Measurements from ENCODE around the gene PIP5K1C. TPM values are rescaled to one million over a fixed set of nuclear protein-coding genes. Genes with fewer than 3 reads are reported as not detected.

The PIP5K1C gene
- total RNA-seq, 1 donor from 2014 or later, result 65.8 TPM

DNA sequence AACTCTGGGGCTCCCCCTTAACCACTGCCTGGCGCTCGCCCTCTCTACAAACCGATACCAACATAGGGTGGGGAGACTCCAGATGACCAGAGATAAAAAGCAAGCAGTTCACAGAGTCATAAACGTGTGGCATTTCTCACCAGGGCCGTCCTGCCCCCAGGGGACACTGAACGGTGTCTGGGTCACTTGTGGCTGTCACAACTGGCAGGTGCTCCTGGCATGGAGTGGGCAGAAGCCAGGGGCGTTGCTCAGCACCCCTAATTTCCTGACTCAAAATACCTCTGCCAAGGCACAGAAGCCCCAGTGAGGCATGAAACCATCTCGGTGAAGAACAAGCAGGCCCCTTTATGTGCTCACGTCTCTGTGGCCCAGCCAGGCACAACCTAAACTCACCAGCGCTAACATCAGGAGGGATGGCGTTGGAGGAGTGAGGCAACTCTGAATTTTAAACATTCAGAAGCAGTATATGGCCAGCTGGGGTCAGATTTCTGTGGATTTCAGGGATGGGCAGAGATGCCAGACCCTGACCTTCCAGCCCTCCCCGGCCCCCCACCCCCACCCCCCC is 1.8 kb downstream of the PIP5K1C start:
- Mint-ChIP-seq H3K4me3 (ENCODE audit: unreplicated experiment) (peak overlapping the region; percentile 67), H3K4me1 (ENCODE audit: unreplicated experiment) (peaks cover 3% of the 10 kb centered on the region), H3K27ac (ENCODE audit: unreplicated experiment) (no peak overlapping the region), H3K36me3 (ENCODE audit: low read depth, unreplicated experiment) (no peaks in the 10 kb centered on the region), H3K27me3 (ENCODE audit: unreplicated experiment) (peaks cover 4% of the 10 kb centered on the region), H3K9me3 (ENCODE audit: unreplicated experiment) (no peaks in the 10 kb centered on the region)
- DNase-seq (ENCODE audit: low spot score), result no peak
- TF ChIP-seq, protein P1, sequence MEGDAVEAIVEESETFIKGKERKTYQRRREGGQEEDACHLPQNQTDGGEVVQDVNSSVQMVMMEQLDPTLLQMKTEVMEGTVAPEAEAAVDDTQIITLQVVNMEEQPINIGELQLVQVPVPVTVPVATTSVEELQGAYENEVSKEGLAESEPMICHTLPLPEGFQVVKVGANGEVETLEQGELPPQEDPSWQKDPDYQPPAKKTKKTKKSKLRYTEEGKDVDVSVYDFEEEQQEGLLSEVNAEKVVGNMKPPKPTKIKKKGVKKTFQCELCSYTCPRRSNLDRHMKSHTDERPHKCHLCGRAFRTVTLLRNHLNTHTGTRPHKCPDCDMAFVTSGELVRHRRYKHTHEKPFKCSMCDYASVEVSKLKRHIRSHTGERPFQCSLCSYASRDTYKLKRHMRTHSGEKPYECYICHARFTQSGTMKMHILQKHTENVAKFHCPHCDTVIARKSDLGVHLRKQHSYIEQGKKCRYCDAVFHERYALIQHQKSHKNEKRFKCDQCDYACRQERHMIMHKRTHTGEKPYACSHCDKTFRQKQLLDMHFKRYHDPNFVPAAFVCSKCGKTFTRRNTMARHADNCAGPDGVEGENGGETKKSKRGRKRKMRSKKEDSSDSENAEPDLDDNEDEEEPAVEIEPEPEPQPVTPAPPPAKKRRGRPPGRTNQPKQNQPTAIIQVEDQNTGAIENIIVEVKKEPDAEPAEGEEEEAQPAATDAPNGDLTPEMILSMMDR (IDR thresholded peaks at IDR 0.05; ENCODE audit: unreplicated experiment), result no peak

GRCh38 chr19:3697671-3698385 is 2.4 kb downstream of the PIP5K1C start:
- Mint-ChIP-seq H3K27ac (ENCODE audit: unreplicated experiment) (no peak overlapping the region), H3K36me3 (ENCODE audit: low read depth, unreplicated experiment) (no peaks in the 10 kb centered on the region), H3K4me1 (ENCODE audit: unreplicated experiment) (peaks cover 3% of the 10 kb centered on the region), H3K27me3 (ENCODE audit: unreplicated experiment) (peaks cover 4% of the 10 kb centered on the region), H3K4me3 (ENCODE audit: unreplicated experiment) (peak overlapping the region; percentile 67), H3K9me3 (ENCODE audit: unreplicated experiment) (no peaks in the 10 kb centered on the region)
- DNase-seq (ENCODE audit: low spot score), result no peak
- TF ChIP-seq, protein P1 (IDR thresholded peaks at IDR 0.05; ENCODE audit: unreplicated experiment), result no peak

- H3K9me3 Mint-ChIP-seq (ENCODE audit: unreplicated experiment), result no peaks in the 10 kb centered on the region
- peaks cover 3% of the 10 kb centered on the region for H3K4me1 Mint-ChIP-seq (ENCODE audit: unreplicated experiment)
- H3K27me3 Mint-ChIP-seq (ENCODE audit: unreplicated experiment), result peaks cover 4% of the 10 kb centered on the region
- no peak overlapping the region for H3K4me3 Mint-ChIP-seq (ENCODE audit: unreplicated experiment)
- TF ChIP-seq, protein P1 (IDR thresholded peaks at IDR 0.05; ENCODE audit: unreplicated experiment), result no peak
- H3K27ac Mint-ChIP-seq (ENCODE audit: unreplicated experiment), result peak overlapping the region; percentile 13
- DNase-seq (ENCODE audit: low spot score), result no peak
- H3K36me3 Mint-ChIP-seq (ENCODE audit: low read depth, unreplicated experiment), result no peaks in the 10 kb centered on the region
Measured at GRCh38 chr19:3697094-3697493, 3.2 kb downstream of the PIP5K1C start.

DNA sequence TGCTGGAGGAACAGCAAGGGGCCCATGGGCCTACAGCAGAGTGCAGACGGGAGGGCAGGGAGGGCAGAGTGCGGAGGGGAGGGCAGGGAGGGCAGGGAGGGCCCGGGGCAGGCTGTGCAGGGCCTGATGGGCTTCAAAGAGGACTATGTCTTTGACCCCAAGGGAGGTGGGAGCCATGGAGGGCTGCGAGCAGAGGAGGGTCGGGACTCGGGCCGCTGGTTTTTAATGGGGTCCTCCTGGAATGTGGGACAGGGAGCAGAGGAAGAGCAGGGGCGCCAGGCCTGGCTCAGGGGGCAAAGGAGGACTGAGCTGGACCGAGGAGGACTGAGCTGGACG is 3.6 kb downstream of the PIP5K1C start:
- Mint-ChIP-seq H3K27ac (ENCODE audit: unreplicated experiment) (peak overlapping the region; percentile 13), H3K27me3 (ENCODE audit: unreplicated experiment) (peaks cover 4% of the 10 kb centered on the region), H3K9me3 (ENCODE audit: unreplicated experiment) (no peaks in the 10 kb centered on the region), H3K4me1 (ENCODE audit: unreplicated experiment) (peaks cover 3% of the 10 kb centered on the region), H3K36me3 (ENCODE audit: low read depth, unreplicated experiment) (no peaks in the 10 kb centered on the region), H3K4me3 (ENCODE audit: unreplicated experiment) (no peak overlapping the region)
- TF ChIP-seq, protein P1 (IDR thresholded peaks at IDR 0.05; ENCODE audit: unreplicated experiment), result no peak
- DNase-seq (ENCODE audit: low spot score), result no peak

- H3K27me3 Mint-ChIP-seq (ENCODE audit: unreplicated experiment), result peaks cover 6% of the 10 kb centered on the region
- peaks cover 3% of the 10 kb centered on the region for H3K4me1 Mint-ChIP-seq (ENCODE audit: unreplicated experiment)
- TF ChIP-seq, protein P1 (IDR thresholded peaks at IDR 0.05; ENCODE audit: unreplicated experiment), result no peak
- no peak overlapping the region for H3K27ac Mint-ChIP-seq (ENCODE audit: unreplicated experiment)
- no peak for DNase-seq (ENCODE audit: low spot score)
- H3K36me3 Mint-ChIP-seq (ENCODE audit: low read depth, unreplicated experiment), result peaks cover 2% of the 10 kb centered on the region
- H3K4me3 Mint-ChIP-seq (ENCODE audit: unreplicated experiment), result no peak overlapping the region
- H3K9me3 Mint-ChIP-seq (ENCODE audit: unreplicated experiment), result no peaks in the 10 kb centered on the region
Measured at GRCh38 chr19:3695986-3696659, 4.1 kb downstream of the PIP5K1C start.
